Smooth muscle cell (in vitro differentiated cells): ENCODE measurements around the gene PAPPA2. TPM values are rescaled to one million over a fixed set of nuclear protein-coding genes. Genes with fewer than 3 reads are reported as not detected.

Experiments
- DNase-seq: peaks from one replicate; lab custom pipeline; 2025; ENCODE audit not compliant: unreplicated experiment; lab: John Stamatoyannopoulos, UW
- H2AFZ ChIP-seq: fragments of 200-600 bp; sonication (generic); 2 replicates; pipeline ENCODE4 v1.6.0; 2016; ENCODE audit warnings: antibody characterized with exemption, low read depth, mild to moderate bottlenecking
- H3F3A ChIP-seq: fragments of 200-600 bp; sonication (generic); 2 replicates; pipeline ENCODE4 v1.6.0; 2017; ENCODE audit warnings: antibody characterized with exemption, low read depth
- H3K27ac ChIP-seq: fragments of 200-600 bp; sonication (generic); 2 replicates; pipeline ENCODE4 v1.5.1; 2016; ENCODE audit warnings: low read depth, mild to moderate bottlenecking
- H3K27me3 ChIP-seq: fragments of 200-600 bp; sonication (generic); 2 replicates; pipeline ENCODE4 v1.6.1; 2016; ENCODE audit warnings: low read depth, mild to moderate bottlenecking
- H3K36me3 ChIP-seq: fragments of 200-600 bp; sonication (generic); 2 replicates; pipeline ENCODE4 v1.5.1; 2016; ENCODE audit warnings: low read depth
- H3K4me1 ChIP-seq: fragments of 200-600 bp; sonication (generic); 2 replicates; pipeline ENCODE4 v1.5.1; 2016; ENCODE audit warnings: low read depth
- H3K4me2 ChIP-seq: fragments of 200-600 bp; sonication (generic); 2 replicates; pipeline ENCODE4 v1.6.0; 2016; ENCODE audit warnings: mild to moderate bottlenecking
- H3K4me3 ChIP-seq: fragments of 200-600 bp; sonication (generic); 2 replicates; pipeline ENCODE4 v1.5.1; 2016; ENCODE audit warnings: mild to moderate bottlenecking
- H3K79me2 ChIP-seq: fragments of 200-600 bp; sonication (generic); 2 replicates; pipeline ENCODE4 v1.6.0; 2016; ENCODE audit warnings: low read depth, mild to moderate bottlenecking
- H3K9ac ChIP-seq: fragments of 200-600 bp; sonication (generic); 2 replicates; pipeline ENCODE4 v1.6.0; 2016; ENCODE audit warnings: low read depth
- H3K9me3 ChIP-seq: fragments of 200-600 bp; sonication (generic); replicated peaks from 2 replicates; pipeline ENCODE4 v1.5.1; 2016; ENCODE audit warnings: low read depth
- H4K20me1 ChIP-seq: fragments of 200-600 bp; sonication (generic); 2 replicates; pipeline ENCODE4 v1.6.0; 2016; ENCODE audit warnings: low read depth
- WGBS: methylation state at CpG from one replicate; pipeline ENCODE4 v1.1.7; 2016; ENCODE audit warnings: low lambda C conversion rate; 5-methylcytosine and 5-hydroxymethylcytosine counted together
- polyA plus RNA-seq: library from polyadenylated mRNA; unstranded; fragments of >200 nt; fragmentation: Nextera tagmentation; extraction: Ambion mirVana; gene quantifications from 2 replicates; pipeline ENCODE4 v1.2.1, GENCODE V29; 2016
- total RNA-seq: library from RNA; depleted of rRNA; stranded (reverse); fragments of >200 nt; gene quantifications from 2 replicates; pipeline ENCODE4 v1.2.3, GENCODE V29; 2014
- TF ChIP-seq, protein P1 (sequence below): fragments of 200-600 bp; sonication (generic); IDR thresholded peaks from 2 replicates; pipeline ENCODE4 v1.5.1; 2017; ENCODE audit warnings: borderline replicate concordance, mild to moderate bottlenecking, antibody characterized with exemption; ENCODE audit not compliant: insufficient read depth, poor library complexity, severe bottlenecking

PAPPA2 gene
- total and polyA plus RNA-seq, 2 experiments from 2014 or later: 0.03 to 0.27 TPM

- WGBS: 51% methylated on average over 7 of the region's 7 CpGs
- Histone ChIP-seq H2AFZ (no peak overlapping the region), H3K79me2 (no peaks in the 10 kb centered on the region), H3K9ac (no peak overlapping the region), H3K36me3 (no peaks in the 10 kb centered on the region), H3K27me3 (peaks cover 10% of the 10 kb centered on the region), H3K9me3 (no peaks in the 10 kb centered on the region), H3K4me2 (no peak overlapping the region), H3F3A (no peaks in the 10 kb centered on the region), H4K20me1 (no peaks in the 10 kb centered on the region), H3K4me1 (no peaks in the 10 kb centered on the region), H3K27ac (no peak overlapping the region), H3K4me3 (no peak overlapping the region)
- TF ChIP-seq, protein P1, sequence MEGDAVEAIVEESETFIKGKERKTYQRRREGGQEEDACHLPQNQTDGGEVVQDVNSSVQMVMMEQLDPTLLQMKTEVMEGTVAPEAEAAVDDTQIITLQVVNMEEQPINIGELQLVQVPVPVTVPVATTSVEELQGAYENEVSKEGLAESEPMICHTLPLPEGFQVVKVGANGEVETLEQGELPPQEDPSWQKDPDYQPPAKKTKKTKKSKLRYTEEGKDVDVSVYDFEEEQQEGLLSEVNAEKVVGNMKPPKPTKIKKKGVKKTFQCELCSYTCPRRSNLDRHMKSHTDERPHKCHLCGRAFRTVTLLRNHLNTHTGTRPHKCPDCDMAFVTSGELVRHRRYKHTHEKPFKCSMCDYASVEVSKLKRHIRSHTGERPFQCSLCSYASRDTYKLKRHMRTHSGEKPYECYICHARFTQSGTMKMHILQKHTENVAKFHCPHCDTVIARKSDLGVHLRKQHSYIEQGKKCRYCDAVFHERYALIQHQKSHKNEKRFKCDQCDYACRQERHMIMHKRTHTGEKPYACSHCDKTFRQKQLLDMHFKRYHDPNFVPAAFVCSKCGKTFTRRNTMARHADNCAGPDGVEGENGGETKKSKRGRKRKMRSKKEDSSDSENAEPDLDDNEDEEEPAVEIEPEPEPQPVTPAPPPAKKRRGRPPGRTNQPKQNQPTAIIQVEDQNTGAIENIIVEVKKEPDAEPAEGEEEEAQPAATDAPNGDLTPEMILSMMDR: no peak
- DNase-seq: no peak
These were observed 6.6 kb downstream of the PAPPA2 start for GRCh38 chr1:176469450-176470010.

DNA sequence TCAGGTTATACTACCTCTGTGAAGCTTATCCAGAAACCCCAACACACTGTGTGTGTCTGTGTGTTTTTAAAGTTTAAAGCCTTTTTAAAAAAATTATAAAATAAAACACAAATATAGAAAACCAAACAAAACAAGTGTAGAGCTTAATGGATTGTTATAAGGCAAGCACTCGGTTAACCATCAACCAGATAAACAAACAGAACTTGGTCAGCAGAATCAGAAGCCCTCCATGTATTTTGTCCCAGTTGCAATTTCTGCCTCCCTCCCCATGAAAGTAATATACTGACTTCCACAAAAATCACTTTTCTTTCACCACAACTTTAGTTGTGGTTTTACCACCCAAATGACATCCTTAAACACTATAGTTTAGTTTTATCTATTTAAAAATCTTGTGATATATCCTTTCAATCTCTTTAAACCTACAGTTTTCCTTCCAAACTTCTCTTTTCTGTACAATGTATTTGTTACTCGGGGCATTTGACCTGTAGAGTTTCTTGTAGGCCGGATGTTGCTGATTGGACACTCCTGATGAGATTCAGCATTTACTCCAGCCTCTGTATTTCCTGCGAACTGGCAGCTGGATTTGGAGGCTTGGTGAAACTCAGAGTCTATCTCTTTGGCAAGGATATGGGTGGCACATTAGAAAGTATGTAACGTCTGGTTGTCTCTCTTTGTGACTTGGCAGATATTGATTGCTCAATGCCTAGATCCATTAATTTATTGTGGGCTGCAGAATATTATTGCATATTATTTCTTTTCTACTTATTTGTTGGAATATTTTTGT is 8.6 kb downstream of the PAPPA2 start:
- Histone ChIP-seq H4K20me1 (no peaks in the 10 kb centered on the region), H3K4me2 (no peak overlapping the region), H2AFZ (no peak overlapping the region), H3K27ac (no peak overlapping the region), H3K36me3 (no peaks in the 10 kb centered on the region), H3K9me3 (no peaks in the 10 kb centered on the region), H3K79me2 (no peaks in the 10 kb centered on the region), H3K4me3 (no peak overlapping the region), H3K9ac (no peak overlapping the region), H3K4me1 (no peaks in the 10 kb centered on the region), H3F3A (no peaks in the 10 kb centered on the region), H3K27me3 (peaks cover 10% of the 10 kb centered on the region)
- TF ChIP-seq, protein P1: no peak
- 87% methylated on average over 5 of the region's 5 CpGs for WGBS
- DNase-seq: no peak

DNA sequence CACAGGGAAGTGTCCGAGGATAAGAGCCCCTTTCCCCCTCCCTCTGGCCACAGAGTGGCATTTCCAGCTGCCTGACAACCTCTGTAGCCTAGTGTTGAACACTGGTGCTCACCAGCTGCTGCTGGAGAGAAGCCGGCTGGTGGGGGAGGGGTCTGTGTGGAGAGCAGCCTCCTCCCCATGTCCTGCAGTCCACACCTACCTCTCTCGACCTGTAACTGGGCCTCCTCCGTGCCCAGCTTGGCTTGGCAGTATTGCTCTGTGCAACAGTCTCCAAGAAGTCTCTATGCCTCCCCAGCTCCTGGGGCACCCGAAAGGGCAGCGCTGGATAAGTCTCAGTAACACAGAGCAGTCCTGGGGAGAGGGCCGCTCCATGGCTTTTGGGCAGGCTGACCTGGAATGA is 17.0 kb downstream of the PAPPA2 start:
- no peaks in the 10 kb centered on the region for H3F3A ChIP-seq
- no peak overlapping the region for H3K4me2 ChIP-seq
- H3K27ac ChIP-seq: no peak overlapping the region
- H3K9me3 ChIP-seq: no peaks in the 10 kb centered on the region
- H3K4me1 ChIP-seq: no peaks in the 10 kb centered on the region
- 52% methylated on average over 7 of the region's 7 CpGs for WGBS
- TF ChIP-seq, protein P1: no peak
- DNase-seq: no peak
- H3K36me3 ChIP-seq: no peaks in the 10 kb centered on the region
- no peaks in the 10 kb centered on the region for H4K20me1 ChIP-seq
- H3K27me3 ChIP-seq: peaks cover 9% of the 10 kb centered on the region
- no peak overlapping the region for H3K4me3 ChIP-seq
- H2AFZ ChIP-seq: no peak overlapping the region
- no peak overlapping the region for H3K9ac ChIP-seq
- no peaks in the 10 kb centered on the region for H3K79me2 ChIP-seq
